ENCODE data around the gene CEP20.

The CEP20 gene

DNA sequence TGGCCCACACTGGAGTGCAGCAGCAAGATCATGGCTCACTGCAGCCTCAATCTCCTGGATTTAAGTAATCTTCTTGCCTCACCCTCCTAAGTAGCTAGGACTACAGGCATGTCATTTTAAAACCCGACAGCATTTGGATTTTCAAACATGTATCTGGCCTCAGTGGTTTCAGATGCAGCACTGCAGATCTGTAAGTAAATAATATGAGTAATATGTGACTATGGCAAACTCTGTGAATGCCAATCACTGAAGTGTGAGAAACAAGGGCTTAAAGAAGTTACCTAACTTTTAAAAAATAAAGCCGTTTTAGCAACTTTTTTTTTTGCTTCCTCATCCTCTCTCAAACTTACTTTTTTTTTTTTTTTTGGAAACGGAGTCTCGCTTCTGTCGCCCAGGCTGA, 11.9 kb downstream of the CEP20 start:
- H3K36me3 ChIP-seq (ENCODE audit: insufficient read depth, low read length), result peaks cover 61% of the 10 kb centered on the region

DNA sequence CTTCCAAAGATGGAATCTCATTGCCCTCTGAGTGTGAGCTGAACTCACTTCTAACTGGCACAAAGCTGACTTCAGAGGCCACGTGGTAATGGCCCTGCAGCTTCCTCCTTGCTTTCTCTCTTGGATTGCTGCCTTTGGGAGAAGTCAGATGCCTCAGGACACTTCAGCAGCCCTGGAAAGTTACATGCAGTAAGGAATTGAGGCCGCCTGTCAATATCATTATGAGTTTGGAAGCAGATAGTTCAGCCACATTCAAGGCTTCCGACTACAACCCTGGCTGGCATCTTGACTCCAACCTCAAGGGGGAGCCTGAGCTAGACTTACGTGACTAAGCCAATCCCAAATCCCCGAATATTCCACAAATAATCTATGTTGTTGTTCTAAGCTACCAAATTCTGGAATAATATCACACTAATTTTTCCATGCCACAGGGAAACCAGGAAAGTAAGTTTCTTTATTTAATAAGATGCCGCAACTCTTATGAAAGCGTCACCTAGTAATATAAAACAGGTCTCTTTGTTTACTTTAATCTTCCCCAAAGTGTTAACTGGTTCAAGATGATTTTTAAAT, 13.6 kb downstream of the CEP20 start:
- Histone ChIP-seq H3K27ac (ENCODE audit: low read length) (no peak overlapping the region), H3K9me3 (ENCODE audit: insufficient read depth, low read length, severe bottlenecking) (no peaks in the 10 kb centered on the region), H3K4me1 (ENCODE audit: insufficient read depth, low read length) (no peaks in the 10 kb centered on the region), H3K36me3 (ENCODE audit: insufficient read depth, low read length) (peaks cover 62% of the 10 kb centered on the region), H4K20me1 (ENCODE audit: insufficient read depth, low read length) (no peaks in the 10 kb centered on the region), H3K79me2 (ENCODE audit: insufficient read depth, low read length) (peaks cover 15% of the 10 kb centered on the region; the same call in 1 of the 2 replicates), H3K4me3 (ENCODE audit: low read depth in 1 of 2, low read length in 2 of 2) (no peak overlapping the region), H3K4me2 (ENCODE audit: insufficient read depth, low read length) (no peak overlapping the region), H3K27me3 (ENCODE audit: insufficient read depth, low read length, poor library complexity) (no peaks in the 10 kb centered on the region), H3K9ac (ENCODE audit: low read depth, low read length) (no peak overlapping the region), H2AFZ (ENCODE audit: low read depth, low read length) (no peak overlapping the region)
- ATAC-seq (ENCODE audit: insufficient read depth, low read depth), result no peak
- TF ChIP-seq, protein P1, sequence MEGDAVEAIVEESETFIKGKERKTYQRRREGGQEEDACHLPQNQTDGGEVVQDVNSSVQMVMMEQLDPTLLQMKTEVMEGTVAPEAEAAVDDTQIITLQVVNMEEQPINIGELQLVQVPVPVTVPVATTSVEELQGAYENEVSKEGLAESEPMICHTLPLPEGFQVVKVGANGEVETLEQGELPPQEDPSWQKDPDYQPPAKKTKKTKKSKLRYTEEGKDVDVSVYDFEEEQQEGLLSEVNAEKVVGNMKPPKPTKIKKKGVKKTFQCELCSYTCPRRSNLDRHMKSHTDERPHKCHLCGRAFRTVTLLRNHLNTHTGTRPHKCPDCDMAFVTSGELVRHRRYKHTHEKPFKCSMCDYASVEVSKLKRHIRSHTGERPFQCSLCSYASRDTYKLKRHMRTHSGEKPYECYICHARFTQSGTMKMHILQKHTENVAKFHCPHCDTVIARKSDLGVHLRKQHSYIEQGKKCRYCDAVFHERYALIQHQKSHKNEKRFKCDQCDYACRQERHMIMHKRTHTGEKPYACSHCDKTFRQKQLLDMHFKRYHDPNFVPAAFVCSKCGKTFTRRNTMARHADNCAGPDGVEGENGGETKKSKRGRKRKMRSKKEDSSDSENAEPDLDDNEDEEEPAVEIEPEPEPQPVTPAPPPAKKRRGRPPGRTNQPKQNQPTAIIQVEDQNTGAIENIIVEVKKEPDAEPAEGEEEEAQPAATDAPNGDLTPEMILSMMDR (IDR thresholded peaks at IDR 0.05; ENCODE audit: borderline replicate concordance, extremely low read depth, low read length, poor library complexity, severe bottlenecking), result peak; percentile 66
- no peak for TF ChIP-seq EZH2 (IDR thresholded peaks at IDR 0.05; ENCODE audit: borderline replicate concordance, low read depth, low read length, severe bottlenecking)
- peak; percentile 16 for DNase-seq

More for the DNA sequence above, 11.9 kb downstream of the CEP20 start:
- Histone ChIP-seq H3K4me3 (ENCODE audit: low read depth in 1 of 2, low read length in 2 of 2) (no peak overlapping the region), H2AFZ (ENCODE audit: low read depth, low read length) (no peak overlapping the region), H3K79me2 (ENCODE audit: insufficient read depth, low read length) (peaks cover 15% of the 10 kb centered on the region; the same call in 1 of the 2 replicates), H3K9ac (ENCODE audit: low read depth, low read length) (no peak overlapping the region), H3K4me1 (ENCODE audit: insufficient read depth, low read length) (no peaks in the 10 kb centered on the region), H3K27ac (ENCODE audit: low read length) (no peak overlapping the region), H3K9me3 (ENCODE audit: insufficient read depth, low read length, severe bottlenecking) (no peaks in the 10 kb centered on the region), H3K4me2 (ENCODE audit: insufficient read depth, low read length) (no peak overlapping the region), H4K20me1 (ENCODE audit: insufficient read depth, low read length) (peaks cover 3% of the 10 kb centered on the region; the same call in 1 of the 2 replicates), H3K27me3 (ENCODE audit: insufficient read depth, low read length, poor library complexity) (no peaks in the 10 kb centered on the region)
- DNase-seq (no peak), ATAC-seq (ENCODE audit: insufficient read depth, low read depth) (no peak)
- no peak for TF ChIP-seq EZH2 (IDR thresholded peaks at IDR 0.05; ENCODE audit: borderline replicate concordance, low read depth, low read length, severe bottlenecking)
- TF ChIP-seq, protein P1 (IDR thresholded peaks at IDR 0.05; ENCODE audit: borderline replicate concordance, extremely low read depth, low read length, poor library complexity, severe bottlenecking), result no peak

- no peaks in the 10 kb centered on the region for H3K9me3 ChIP-seq (ENCODE audit: insufficient read depth, low read length, severe bottlenecking)
- no peak for DNase-seq
- H3K27me3 ChIP-seq (ENCODE audit: insufficient read depth, low read length, poor library complexity), result no peaks in the 10 kb centered on the region
- peaks cover 15% of the 10 kb centered on the region; the same call in 1 of the 2 replicates for H3K79me2 ChIP-seq (ENCODE audit: insufficient read depth, low read length)
- no peak overlapping the region for H3K27ac ChIP-seq (ENCODE audit: low read length)
- H3K4me2 ChIP-seq (ENCODE audit: insufficient read depth, low read length), result no peak overlapping the region
- TF ChIP-seq EZH2 (IDR thresholded peaks at IDR 0.05; ENCODE audit: borderline replicate concordance, low read depth, low read length, severe bottlenecking), result no peak
- TF ChIP-seq, protein P1 (IDR thresholded peaks at IDR 0.05; ENCODE audit: borderline replicate concordance, extremely low read depth, low read length, poor library complexity, severe bottlenecking), result no peak
- no peak for ATAC-seq (ENCODE audit: insufficient read depth, low read depth)
- no peaks in the 10 kb centered on the region for H4K20me1 ChIP-seq (ENCODE audit: insufficient read depth, low read length)
- no peak overlapping the region for H2AFZ ChIP-seq (ENCODE audit: low read depth, low read length)
- H3K9ac ChIP-seq (ENCODE audit: low read depth, low read length), result no peak overlapping the region
- no peak overlapping the region for H3K4me3 ChIP-seq (ENCODE audit: low read depth in 1 of 2, low read length in 2 of 2)
- no peaks in the 10 kb centered on the region for H3K4me1 ChIP-seq (ENCODE audit: insufficient read depth, low read length)
- peaks cover 65% of the 10 kb centered on the region for H3K36me3 ChIP-seq (ENCODE audit: insufficient read depth, low read length)
Measured at GRCh38 chr16:15873737-15874136, 14.7 kb downstream of the CEP20 start.

Measured in DND-41 (cell line).